Measurements from ENCODE around the gene ZMAT5. TPM values are rescaled to one million over a fixed set of nuclear protein-coding genes. Genes with fewer than 3 reads are reported as not detected.

ZMAT5 gene
- total RNA-seq, 1 experiment from 2014 or later: 13.4 TPM

- no peak for TF ChIP-seq ZNF671 (CRISPR knock-in tag; IDR thresholded peaks at IDR 0.05)
- no peak for TF ChIP-seq FOXK1 (CRISPR knock-in tag; IDR thresholded peaks at IDR 0.05)
- TF ChIP-seq, protein P1, sequence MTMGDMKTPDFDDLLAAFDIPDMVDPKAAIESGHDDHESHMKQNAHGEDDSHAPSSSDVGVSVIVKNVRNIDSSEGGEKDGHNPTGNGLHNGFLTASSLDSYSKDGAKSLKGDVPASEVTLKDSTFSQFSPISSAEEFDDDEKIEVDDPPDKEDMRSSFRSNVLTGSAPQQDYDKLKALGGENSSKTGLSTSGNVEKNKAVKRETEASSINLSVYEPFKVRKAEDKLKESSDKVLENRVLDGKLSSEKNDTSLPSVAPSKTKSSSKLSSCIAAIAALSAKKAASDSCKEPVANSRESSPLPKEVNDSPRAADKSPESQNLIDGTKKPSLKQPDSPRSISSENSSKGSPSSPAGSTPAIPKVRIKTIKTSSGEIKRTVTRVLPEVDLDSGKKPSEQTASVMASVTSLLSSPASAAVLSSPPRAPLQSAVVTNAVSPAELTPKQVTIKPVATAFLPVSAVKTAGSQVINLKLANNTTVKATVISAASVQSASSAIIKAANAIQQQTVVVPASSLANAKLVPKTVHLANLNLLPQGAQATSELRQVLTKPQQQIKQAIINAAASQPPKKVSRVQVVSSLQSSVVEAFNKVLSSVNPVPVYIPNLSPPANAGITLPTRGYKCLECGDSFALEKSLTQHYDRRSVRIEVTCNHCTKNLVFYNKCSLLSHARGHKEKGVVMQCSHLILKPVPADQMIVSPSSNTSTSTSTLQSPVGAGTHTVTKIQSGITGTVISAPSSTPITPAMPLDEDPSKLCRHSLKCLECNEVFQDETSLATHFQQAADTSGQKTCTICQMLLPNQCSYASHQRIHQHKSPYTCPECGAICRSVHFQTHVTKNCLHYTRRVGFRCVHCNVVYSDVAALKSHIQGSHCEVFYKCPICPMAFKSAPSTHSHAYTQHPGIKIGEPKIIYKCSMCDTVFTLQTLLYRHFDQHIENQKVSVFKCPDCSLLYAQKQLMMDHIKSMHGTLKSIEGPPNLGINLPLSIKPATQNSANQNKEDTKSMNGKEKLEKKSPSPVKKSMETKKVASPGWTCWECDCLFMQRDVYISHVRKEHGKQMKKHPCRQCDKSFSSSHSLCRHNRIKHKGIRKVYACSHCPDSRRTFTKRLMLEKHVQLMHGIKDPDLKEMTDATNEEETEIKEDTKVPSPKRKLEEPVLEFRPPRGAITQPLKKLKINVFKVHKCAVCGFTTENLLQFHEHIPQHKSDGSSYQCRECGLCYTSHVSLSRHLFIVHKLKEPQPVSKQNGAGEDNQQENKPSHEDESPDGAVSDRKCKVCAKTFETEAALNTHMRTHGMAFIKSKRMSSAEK (CRISPR knock-in tag; IDR thresholded peaks at IDR 0.05; ENCODE audit: borderline replicate concordance): no peak
- TF ChIP-seq EMX1 (CRISPR knock-in tag; IDR thresholded peaks at IDR 0.05): no peak
- no peak for TF ChIP-seq ATF2 (CRISPR knock-in tag; IDR thresholded peaks at IDR 0.05; ENCODE audit: borderline replicate concordance, low read depth)
- TF ChIP-seq, protein P2, sequence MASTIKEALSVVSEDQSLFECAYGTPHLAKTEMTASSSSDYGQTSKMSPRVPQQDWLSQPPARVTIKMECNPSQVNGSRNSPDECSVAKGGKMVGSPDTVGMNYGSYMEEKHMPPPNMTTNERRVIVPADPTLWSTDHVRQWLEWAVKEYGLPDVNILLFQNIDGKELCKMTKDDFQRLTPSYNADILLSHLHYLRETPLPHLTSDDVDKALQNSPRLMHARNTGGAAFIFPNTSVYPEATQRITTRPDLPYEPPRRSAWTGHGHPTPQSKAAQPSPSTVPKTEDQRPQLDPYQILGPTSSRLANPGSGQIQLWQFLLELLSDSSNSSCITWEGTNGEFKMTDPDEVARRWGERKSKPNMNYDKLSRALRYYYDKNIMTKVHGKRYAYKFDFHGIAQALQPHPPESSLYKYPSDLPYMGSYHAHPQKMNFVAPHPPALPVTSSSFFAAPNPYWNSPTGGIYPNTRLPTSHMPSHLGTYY (CRISPR knock-in tag; IDR thresholded peaks at IDR 0.05): no peak
- no peak for TF ChIP-seq AFF4 (CRISPR knock-in tag; IDR thresholded peaks at IDR 0.05; ENCODE audit: borderline replicate concordance)
- TF ChIP-seq, protein P3, sequence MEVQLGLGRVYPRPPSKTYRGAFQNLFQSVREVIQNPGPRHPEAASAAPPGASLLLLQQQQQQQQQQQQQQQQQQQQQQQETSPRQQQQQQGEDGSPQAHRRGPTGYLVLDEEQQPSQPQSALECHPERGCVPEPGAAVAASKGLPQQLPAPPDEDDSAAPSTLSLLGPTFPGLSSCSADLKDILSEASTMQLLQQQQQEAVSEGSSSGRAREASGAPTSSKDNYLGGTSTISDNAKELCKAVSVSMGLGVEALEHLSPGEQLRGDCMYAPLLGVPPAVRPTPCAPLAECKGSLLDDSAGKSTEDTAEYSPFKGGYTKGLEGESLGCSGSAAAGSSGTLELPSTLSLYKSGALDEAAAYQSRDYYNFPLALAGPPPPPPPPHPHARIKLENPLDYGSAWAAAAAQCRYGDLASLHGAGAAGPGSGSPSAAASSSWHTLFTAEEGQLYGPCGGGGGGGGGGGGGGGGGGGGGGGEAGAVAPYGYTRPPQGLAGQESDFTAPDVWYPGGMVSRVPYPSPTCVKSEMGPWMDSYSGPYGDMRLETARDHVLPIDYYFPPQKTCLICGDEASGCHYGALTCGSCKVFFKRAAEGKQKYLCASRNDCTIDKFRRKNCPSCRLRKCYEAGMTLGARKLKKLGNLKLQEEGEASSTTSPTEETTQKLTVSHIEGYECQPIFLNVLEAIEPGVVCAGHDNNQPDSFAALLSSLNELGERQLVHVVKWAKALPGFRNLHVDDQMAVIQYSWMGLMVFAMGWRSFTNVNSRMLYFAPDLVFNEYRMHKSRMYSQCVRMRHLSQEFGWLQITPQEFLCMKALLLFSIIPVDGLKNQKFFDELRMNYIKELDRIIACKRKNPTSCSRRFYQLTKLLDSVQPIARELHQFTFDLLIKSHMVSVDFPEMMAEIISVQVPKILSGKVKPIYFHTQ (CRISPR knock-in tag; IDR thresholded peaks at IDR 0.05): no peak
- TF ChIP-seq ATF1 (CRISPR knock-in tag; IDR thresholded peaks at IDR 0.05): no peak
- TF ChIP-seq IRF2 (CRISPR knock-in tag; IDR thresholded peaks at IDR 0.05; ENCODE audit: borderline replicate concordance, low read depth): no peak
- TF ChIP-seq GABPB1 (CRISPR knock-in tag; IDR thresholded peaks at IDR 0.05): no peak
- no peak for TF ChIP-seq PREB (CRISPR knock-in tag; IDR thresholded peaks at IDR 0.05; ENCODE audit: borderline replicate concordance)
- TF ChIP-seq, protein P4, sequence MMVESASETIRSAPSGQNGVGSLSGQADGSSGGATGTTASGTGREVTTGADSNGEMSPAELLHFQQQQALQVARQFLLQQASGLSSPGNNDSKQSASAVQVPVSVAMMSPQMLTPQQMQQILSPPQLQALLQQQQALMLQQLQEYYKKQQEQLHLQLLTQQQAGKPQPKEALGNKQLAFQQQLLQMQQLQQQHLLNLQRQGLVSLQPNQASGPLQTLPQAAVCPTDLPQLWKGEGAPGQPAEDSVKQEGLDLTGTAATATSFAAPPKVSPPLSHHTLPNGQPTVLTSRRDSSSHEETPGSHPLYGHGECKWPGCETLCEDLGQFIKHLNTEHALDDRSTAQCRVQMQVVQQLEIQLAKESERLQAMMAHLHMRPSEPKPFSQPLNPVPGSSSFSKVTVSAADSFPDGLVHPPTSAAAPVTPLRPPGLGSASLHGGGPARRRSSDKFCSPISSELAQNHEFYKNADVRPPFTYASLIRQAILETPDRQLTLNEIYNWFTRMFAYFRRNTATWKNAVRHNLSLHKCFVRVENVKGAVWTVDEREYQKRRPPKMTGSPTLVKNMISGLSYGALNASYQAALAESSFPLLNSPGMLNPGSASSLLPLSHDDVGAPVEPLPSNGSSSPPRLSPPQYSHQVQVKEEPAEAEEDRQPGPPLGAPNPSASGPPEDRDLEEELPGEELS (CRISPR knock-in tag; IDR thresholded peaks at IDR 0.05): no peak
- TF ChIP-seq CTCF (IDR thresholded peaks at IDR 0.05): no peak
Observed at GRCh38 chr22:29735416-29735815, 31.4 kb downstream of the ZMAT5 start (continued).

Measured in WTC11 (cell line).